HG03175 (cell line): ENCODE data around the gene OR4L1.
"Not testable (repeated sequence)": the region's sequence is repeated elsewhere in the genome, so short reads cannot be mapped to it uniquely, and the experiment has no call there.

Source experiments
- ATAC-seq: cut with Tn5 transposase; IDR thresholded peaks from one replicate; pipeline ENCODE4 v1.9.1; 2021; ENCODE audit warnings: mild to moderate bottlenecking, moderate library complexity; ENCODE audit not compliant: unreplicated experiment

OR4L1 gene, protein sequence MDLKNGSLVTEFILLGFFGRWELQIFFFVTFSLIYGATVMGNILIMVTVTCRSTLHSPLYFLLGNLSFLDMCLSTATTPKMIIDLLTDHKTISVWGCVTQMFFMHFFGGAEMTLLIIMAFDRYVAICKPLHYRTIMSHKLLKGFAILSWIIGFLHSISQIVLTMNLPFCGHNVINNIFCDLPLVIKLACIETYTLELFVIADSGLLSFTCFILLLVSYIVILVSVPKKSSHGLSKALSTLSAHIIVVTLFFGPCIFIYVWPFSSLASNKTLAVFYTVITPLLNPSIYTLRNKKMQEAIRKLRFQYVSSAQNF

DNA sequence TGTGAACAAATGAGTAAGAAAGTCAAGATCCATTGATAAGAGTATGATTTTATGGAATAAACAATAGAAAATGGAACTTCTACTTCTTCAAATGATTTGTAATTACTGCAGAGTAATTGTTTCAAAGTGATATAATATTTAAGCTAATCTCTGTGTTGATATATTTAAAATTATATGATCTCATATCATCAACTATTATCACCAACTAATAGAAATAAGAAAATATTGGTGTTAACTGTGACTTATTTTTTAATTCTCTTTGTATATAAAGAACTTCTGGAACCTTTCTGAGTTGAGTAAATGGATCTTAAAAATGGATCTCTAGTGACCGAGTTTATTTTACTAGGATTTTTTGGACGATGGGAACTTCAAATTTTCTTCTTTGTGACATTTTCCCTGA, at the start of gene OR4L1:
Gene OR4L1 (plus strand): TSS at position 301 of the 400 bp plus-strand sequence. CDS start 0 bp downstream, at position 301.
- no peak for ATAC-seq

DNA sequence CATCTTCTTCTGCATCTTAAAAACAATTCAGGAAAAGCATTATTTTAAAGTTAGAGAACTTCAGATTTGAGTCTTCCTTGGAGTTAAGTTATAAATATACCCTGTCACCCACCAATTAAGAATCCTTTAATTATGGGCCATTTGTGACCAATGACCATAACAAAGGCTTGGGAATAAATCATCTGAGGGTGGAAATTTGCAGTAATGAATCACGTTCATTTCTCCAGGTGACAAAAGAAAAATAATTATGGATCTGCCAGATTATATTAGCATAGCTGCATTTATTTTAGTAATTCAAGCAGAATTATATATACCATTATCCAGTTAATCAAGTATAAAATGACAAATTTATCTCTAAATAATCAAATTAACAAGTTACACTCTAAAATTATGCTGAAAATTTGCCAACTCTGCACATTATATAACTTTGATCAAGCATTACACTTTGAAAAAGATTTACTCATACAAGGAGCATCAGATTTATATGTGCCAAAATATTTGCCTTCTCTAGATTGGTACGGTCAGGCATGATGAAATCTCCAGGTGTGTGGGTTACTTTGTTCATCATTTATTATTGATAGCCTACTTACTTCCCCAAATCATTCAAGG, 40.5 kb upstream of the OR4L1 start, which contains the start of gene OR4K14:
Gene OR4K14 (minus strand): TSS at position 51 of the 609 bp plus-strand sequence. CDS start 4,114 bp downstream, outside the sequence.
- no peak for ATAC-seq

DNA sequence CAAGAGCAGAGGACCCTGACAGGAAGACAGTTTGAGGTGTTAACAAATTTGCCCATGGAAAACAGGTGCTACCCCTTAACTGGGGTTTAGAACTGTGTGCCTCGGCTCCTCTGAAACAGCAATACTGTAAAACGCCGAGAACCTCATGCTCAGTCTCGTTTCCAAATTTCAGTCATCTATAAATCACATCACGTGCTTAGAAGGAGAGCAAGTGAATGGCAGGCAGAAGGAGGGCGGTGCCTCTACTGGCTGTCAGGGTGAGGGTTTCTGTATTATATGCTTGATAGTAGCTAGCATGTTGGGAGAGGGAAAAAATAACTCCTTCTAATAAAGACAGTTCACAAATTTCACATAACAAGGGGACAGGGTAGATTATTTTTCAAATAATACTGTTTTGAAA, 28.8 kb upstream of the OR4L1 start:
- no peak for ATAC-seq

DNA sequence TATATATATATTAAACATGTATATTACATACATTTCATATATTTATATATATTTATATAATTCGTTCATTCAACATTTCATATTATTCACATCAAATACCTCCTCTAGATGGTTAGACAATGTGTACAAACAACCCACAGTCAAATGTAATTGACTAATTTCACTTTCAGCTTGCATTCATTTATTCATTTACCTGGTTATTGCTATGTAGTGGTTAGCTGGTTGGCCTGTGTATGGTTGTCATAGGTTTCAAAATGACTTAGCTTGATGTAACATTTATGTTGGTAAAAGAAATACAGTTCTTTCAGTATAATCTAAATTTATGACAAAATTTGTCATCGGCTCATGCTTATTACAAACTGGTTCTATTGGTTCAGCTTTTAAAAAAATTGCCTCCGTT, 24.4 kb upstream of the OR4L1 start:
- peak; percentile 47 for ATAC-seq

DNA sequence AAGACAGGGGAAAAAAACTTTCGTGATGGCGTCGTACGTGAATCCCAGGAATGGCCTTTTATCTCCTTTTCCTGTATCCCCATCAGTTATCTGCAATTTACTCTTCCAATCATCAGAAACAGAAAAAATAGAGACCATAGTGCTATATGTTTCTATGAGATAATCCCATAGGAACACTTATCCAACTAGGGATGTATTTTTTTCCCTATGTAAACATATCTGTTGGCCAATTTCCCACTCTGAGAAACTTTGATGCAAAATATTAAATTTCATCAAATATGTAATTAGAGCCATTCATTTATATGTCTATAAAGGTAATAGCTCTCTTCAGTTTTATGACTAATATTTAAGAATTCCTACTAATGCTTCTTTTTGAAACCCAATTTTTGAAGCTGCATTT, 23.9 kb upstream of the OR4L1 start, which contains the start of gene OR4K13:
Gene OR4K13 (minus strand): TSS at position 101 of the 400 bp plus-strand sequence. CDS start 1,280 bp downstream, outside the sequence.
- ATAC-seq = no peak

DNA sequence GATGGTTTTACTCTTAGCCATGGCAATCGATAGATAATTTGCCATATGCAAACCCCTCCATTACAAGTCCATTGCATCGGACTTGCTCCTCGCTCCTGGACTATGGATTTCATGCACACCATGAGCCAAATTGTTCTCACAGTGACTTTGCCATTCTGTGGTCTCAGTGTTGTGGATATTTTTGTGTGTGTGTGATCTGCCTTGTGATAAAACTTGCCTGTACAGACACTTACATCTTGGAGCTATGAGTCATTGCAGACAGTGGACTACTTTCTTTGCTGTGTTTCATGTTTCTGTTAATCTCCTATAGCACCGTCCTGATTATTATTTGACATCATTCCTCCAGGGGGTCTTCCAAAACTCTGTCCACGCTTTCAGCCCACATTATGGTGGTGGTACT, 15.6 kb upstream of the OR4L1 start:
- ATAC-seq = no peak

DNA sequence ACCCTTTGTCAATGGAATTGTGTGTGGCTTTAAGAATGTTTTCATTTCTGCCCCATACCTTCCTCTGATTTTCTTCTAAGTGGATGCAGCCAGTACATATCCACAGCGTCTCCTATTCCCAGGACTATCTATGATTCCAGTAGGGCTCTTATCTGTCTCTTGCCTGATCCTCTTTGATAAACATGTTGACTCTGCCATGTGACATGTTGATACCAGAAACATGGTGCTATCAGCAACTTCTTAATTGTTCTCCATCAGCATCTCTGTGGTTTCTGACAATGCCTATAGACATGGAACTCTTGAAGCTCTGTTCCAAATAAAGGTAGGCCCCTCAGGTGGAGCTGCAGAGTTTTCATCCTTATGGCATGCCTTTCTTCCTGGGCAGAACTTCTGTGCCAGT, 11.6 kb upstream of the OR4L1 start:
- ATAC-seq = no peak

DNA sequence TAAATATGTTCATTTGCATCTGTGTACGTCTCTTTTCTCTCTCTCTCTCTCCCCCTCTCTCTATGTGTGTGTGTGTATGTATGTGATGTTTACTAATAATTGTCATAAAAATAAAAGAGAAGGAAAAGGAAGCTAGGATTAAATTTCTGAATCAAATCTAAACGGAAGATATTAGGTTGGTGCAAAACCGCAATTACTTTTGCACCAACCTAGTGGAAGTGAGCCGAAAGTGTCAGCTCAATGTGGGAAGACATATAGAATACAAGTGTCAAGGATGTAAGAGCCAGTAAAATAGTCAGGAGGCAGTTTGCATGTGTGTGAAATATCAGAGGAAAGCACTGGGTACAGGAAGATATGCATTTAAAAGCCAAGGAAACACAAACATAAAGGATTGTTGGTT, 32.2 kb downstream of the OR4L1 start:
- ATAC-seq = no peak

DNA sequence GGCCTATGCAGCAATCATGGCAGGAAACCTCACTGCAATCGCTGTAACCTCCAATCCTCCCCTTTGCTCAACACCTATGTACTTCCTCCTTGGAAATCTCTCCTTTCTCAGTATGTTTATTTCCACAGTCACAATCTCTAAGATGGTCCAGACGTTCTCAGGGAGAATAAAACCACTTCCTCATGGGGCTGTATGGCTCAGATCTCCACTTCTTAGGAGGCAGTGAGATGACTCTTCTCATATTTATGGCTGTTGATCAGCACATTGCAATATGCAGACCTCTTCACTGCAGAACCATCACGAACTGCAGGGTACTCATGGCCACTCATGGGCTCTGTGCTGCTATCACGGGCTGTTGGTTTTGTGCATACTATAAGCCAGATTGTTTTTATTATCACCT, 33.6 kb downstream of the OR4L1 start:
- no peak for ATAC-seq

DNA sequence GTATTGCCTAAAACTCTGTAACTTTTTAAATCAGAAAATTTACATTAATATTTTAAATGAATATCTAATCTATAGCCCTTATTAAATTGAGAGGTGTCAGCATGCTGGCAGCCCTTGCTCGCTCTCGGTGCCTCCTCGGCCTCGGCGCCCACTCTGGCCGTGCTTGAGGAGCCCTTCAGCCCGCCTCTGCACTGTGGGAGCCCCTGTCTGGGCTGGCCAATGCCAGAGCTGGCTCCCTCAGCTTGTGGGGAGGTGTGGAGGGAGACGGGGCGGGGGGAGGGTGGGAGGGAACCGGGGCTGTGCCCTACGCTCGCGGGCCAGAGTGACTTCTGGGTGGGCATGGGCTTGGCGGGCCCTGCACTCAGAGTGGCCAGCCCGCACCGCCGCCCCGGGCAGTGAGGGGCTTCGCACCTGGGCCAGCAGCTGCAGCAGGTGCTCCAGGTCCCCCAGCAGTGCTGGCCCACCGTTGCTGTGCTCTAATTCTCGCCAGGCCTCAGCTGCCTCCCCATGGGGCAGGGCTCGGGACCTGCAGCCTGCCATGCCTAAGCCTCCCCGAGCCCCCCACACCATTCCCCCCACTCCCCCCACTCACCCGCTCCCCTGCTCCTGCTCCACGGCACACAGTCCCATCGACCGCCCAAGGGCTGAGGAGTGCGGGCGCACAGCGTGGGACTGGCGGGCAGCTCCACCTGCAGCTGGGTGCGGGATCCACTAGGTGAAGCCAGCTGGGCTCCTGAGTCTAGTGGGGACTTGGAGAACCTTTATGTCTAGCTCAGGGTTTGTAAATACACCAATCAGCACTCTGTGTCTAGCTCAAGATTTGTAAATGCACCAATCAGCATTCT, 39.3 kb downstream of the OR4L1 start:
- ATAC-seq = not testable (repeated sequence)

DNA sequence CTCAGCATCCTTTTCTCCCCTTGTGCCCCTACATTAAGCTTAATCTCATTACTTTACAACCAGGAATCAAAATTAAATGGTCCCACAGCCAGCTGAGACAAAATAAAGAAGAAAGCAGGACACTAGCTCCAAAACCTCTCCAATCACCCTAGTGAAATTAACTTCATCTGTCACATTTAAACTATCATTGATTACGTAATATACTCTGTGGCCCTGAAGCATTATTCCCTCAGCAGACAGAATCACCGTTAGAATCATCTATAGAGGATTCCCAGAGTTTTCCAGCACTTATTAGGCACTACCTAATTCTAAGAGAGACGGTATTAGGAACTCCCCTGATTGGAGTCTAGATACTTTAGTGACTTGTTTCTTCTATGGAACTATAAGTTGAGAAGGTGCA, 50.6 kb downstream of the OR4L1 start, which contains the start of gene OR4K17:
Gene OR4K17 (plus strand): TSS at position 302 of the 400 bp plus-strand sequence. CDS start 6,761 bp downstream, outside the sequence.
- ATAC-seq = no peak
